Endometrium (tissue), 2 donors: ENCODE results near the gene CD27.
A peak's percentile ranks its signal among the peaks of the same experiment; 100 is the strongest.

ENCODE experiments used
- FAIRE-seq: peaks from 2 replicates; lab custom pipeline; 2012; peaks lifted over from hg19 to GRCh38; lab: Jason Lieb, UNC
- donor health status: control.
- donor health status: control.

The CD27 gene

DNA sequence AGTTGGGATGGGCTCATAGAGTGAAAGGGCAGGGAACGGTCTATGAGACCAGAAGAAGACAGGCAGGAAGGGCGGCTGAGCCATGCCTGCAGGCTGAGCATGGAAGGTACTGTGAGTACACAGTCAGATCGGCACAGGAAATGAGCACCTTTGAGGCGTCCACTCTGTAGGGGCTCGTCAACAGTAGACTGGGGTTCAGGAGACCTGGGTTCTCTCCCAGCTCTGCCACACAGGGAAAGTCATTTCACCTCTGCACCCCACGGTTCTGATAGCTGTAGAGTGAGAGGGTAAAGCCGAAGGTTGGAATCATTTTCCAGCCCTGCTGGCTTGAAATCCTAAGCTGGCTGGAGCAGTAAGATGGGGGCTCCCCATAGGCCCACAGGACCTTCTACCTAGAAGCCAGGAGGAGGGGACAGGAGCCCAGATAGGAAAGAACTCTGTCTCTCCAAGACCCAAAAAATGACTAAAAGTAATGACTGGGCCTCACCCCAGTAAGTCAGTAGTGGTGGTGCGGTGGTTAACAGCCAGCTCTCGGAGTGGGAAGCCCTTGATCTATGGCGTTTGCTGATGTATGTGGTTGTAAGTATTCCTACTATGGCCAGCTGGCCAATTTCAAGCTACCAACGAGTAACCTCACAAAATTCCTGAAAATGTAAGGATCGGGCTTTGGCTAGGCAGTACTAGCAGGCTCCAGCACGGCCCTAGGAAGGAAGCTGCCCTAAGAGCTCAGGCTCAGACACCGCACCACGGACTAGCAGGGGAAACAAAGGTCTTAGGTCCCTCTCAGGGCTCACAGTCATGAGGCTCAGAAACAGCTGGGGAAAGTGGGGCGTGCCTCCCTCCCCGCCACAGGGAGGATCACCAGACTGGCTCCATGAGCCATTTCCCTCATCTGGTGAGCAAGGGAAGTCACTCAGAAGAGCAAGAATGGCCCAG lies 10.3 kb upstream of the CD27 start:
- no peak for FAIRE-seq

DNA sequence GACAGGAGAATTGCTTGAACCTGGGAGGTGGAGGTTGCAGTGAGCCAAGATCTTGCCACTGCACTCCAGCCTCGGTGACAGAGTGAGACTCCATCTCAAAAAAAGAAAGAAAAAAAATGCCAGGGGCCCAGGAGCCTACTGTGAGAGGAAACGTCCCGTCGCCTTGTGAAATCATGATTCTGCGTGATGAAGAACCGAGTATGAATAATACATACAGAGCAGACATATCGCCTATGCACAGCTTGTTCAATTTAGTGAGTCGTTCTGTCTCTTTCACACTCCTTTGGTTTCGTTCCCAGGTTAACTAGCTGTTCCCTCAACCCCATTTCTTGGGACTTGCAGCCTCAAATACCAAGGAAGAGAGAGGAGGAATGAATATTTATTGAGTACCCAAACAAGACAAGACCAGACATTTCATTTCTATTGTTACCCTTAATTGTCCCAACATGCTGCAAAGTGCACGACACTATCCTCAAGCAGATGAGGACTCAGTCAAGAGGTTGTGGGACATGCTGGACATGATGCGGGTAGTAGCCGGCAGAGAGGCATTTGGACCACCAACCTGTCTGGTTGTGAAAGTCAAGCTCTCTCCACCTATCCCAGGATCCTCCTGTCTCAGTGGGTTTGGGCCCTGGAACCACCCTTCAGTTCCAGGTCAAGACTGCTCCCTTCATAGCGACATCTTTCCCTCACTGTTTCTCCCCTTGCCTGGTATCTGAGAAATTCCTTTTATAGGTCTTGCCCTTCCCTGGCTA lies 8.6 kb upstream of the CD27 start:
- no peak for FAIRE-seq

DNA sequence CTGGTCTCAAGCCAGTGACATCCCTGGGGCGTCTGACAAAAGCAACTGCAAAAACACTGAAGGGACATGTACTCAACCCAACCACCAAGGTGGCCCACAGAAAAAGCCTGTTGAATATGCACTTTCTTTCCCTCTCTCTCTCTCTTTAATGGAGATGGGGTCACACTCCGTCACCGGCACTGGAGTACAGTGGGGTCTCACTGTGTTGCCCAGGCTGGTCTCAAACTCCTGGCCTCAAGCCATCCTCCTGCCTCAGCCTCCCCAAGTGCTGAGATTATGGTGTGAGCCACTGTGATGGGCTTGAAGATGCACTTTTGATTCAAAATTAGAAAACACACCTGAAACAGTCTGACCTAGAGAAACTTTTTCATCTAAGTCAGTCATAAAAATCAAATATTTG lies 7.2 kb upstream of the CD27 start:
- no peak for FAIRE-seq

DNA sequence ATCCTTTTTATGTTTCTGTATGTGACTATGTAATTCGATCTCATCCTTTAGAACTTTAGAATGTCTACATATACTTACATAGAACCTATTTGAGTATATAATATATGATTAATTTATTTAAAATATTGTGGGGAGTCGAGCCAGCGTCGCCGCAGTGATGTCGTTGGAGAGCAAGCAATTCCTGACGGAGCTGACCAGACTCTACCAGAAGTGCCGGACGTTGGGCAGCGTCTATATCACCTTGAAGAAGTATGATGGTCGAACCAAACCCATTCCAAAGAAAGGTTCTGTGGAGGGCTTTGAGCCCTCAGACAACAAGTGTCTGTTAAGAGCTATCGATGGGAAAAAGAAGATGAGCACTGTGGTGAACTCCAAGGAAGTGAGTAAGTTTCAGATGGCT lies 6.4 kb upstream of the CD27 start:
- FAIRE-seq, result no peak

DNA sequence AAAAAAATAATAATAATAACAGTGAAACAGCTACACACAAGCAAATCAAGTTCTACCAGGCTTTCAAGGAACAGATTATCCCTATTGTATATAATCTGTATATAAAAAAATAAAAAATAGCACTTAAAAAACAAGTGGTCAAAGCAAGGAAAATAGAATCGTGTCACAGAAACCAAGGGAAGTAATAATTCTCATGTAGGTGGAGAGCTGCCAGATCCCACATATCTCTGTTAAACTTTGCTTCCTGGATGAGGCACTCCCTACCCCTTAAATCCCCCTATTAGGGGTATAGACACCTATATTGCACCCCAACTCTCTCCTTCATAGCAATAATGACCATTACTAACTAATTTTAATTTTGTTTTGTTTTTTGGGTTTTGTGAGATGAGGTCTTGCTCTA lies 4.4 kb upstream of the CD27 start:
- no peak for FAIRE-seq

DNA sequence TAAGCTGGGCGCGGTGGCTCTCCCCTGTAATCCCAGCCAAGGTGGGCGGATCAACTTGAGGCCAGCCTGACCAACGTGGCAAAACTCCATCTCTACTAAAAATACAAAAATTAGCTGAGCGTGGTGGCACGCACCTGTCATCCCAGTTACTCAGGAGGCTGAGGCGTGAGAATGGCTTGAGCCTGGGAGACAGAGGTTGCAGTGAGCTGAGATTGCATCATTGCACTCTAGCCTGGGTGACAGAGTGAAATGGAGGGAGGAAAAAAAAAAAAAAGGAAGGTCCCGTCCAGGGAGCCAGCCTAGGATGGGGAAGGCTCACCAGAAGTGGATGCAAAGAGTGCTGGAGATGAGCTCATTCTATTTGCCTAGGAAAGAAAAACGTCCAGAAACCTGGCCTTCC lies 1.9 kb upstream of the CD27 start:
- FAIRE-seq, result no peak

DNA sequence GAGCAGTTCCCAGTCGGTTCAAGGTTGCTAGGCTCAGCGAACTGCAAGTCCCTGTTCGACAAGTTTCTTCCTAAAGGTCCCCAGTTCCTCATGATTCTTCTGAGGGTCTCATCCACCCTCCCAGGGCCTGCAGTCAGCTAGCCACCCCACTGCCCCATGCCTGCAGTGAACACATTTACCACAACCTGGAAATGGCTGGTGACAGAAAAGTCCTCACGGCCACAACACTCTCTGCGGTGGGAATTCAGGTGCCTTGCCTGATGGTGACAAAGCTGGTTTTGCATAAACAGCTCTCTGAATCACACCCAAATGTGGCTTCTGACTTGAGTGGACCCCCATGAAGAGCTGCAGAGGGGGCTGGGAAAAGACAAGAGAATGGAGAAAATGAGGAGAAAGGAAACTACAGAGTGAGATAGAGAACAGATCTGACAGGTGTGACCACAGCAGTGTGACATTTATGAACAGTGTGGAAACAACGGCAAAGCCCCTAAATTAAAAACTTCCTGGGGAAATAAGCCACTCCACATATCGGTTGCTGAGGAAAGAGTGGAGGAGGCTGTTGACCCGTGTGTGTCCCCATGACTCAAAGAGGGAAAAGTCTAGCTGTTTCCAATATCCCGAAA lies 1.3 kb upstream of the CD27 start:
- no peak for FAIRE-seq

DNA sequence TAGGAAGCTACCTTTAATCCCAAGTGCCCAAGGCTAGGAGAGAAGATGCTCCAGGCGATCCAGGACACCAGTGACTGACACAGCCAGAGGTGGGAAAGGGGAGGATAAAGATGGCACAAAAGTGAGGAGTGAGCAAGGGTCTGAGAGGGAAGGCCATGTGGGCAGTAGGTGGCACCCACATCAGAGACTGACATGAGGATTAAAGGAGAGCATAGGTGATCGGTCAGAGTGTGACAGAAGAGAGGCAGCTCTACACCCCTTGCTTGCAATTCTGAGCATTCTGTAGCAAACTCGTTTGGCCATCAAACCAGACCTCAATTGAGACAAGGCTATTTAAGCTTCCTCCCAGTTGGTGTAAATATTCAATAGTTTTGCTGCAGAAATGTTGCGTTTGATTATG lies 724 bp upstream of the CD27 start:
- FAIRE-seq, result no peak

DNA sequence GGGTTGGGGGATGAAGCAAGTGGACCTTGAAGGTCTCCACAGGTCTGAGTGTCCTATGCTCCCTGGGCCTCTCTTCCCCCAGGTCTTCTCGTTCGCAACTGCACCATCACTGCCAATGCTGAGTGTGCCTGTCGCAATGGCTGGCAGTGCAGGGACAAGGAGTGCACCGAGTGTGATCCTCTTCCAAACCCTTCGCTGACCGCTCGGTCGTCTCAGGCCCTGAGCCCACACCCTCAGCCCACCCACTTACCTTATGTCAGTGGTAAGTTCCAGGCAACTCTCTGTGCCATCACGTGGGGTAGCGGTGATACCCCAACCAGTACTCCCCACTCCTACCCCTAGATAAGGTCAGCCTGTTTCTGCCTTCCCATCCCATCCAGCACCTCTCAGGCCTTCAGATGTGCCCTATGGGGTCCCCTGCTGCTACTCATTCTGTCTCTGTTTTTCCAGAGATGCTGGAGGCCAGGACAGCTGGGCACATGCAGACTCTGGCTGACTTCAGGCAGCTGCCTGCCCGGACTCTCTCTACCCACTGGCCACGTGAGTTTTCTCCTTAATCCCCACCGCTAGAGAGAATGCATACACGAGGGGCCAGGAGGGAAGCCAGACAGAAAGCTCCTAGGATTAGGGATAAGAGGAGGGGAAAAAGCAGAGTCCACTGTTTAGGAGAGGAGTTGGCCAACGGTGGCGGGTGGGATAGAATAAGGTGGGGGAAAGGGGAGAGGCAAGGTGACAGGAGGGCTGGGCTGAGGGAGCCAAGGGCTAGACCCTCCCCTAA lies 5.5 kb downstream of the CD27 start:
- no peak for FAIRE-seq

DNA sequence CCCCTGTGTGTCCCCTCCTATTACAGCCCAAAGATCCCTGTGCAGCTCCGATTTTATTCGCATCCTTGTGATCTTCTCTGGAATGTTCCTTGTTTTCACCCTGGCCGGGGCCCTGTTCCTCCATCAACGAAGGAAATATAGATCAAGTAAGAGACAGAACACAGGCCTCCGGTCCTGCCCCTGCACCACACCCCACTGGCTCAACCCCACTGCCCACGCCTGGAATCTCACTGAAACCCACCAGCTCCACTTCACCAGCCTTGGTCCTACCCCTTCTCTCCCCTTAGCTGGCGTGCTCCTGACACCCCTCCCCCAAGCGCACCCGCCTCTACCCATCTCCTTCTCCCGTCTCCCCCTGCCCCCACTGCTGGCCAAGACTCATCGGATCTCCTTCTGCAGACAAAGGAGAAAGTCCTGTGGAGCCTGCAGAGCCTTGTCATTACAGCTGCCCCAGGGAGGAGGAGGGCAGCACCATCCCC lies 6.2 kb downstream of the CD27 start:
- no peak for FAIRE-seq

DNA sequence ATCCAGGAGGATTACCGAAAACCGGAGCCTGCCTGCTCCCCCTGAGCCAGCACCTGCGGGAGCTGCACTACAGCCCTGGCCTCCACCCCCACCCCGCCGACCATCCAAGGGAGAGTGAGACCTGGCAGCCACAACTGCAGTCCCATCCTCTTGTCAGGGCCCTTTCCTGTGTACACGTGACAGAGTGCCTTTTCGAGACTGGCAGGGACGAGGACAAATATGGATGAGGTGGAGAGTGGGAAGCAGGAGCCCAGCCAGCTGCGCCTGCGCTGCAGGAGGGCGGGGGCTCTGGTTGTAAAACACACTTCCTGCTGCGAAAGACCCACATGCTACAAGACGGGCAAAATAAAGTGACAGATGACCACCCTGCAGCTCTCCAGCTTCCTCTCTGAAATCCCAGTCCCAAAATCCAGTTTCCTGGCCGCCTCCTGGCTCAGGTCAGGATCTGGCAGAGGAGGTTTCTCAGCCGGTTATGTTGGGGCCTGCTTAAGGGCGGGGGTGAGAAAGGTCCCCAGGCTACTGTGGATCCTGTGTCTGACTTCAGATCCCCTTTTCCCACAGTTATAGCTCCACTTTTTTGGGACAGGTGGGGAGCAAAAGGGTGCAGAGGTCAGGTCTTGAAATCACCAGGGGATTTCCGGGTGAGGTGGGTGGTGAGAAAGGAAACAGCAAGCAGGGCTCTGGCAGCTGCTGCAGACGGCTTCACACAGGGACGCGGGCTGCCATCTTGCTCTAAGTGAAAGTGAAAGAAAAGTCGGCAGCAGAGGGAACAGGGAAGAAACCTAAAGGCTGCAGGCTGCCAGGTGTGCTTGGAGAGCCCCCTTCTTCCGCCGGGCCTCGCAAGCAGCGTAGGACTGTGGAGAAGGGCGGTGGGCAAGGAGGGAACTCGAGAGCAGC lies 6.8 kb downstream of the CD27 start, which contains the start of gene TAPBPL:
Gene TAPBPL (plus strand): TSS at position 695 of the 897 bp plus-strand sequence. CDS start 207 bp downstream, outside the sequence.
- peak; percentile 26 for FAIRE-seq

DNA sequence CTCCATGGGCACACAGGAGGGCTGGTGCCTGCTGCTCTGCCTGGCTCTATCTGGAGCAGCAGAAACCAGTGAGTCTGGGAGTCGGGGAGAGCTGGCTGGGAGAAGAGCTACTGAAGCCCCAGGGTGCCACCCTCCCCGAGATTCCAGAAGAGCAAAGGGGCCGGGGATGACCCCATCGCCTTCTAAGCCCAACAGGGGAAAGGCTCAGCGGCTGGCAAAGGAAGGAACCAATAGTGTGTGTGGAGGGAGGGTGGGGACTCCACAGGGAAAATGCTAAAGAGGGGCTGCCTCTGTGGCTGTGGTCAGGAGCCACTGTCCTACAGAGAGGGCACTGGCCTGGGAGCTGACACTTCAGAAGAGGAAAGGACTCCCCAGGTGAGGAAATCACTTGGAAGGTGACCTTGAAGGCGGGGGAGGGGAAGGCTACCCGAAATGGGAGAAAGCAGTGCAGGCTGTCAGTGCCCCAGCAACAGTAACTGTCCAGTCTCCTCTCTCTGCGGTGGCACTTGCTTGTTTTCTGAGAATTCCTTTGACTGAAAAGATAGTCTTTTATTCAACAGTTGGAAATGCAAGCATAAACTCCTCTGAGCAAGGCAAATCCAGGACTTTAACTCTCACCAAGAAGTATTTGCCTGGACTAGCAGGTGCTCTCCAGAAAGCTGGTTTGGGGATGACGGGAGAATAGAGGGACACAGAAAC lies 7.6 kb downstream of the CD27 start:
- no peak for FAIRE-seq

DNA sequence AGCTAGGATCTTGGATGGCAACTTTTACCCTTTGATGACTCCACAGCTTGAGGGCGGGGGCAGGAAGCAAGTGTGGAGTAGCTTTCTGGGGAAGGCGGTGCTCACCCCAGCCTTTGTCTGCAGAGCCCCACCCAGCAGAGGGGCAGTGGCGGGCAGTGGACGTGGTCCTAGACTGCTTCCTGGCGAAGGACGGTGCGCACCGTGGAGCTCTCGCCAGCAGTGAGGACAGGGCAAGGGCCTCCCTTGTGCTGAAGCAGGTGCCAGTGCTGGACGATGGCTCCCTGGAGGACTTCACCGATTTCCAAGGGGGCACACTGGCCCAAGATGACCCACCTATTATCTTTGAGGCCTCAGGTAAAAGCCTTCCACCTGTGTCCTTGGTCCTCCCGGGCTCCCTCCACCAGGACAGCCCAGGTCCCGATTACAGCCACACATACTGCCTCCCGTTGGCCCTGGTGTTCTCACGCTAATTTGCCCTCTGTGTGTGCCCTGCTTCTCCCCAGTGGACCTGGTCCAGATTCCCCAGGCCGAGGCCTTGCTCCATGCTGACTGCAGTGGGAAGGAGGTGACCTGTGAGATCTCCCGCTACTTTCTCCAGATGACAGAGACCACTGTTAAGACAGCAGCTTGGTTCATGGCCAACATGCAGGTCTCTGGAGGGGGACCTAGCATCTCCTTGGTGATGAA lies 8.3 kb downstream of the CD27 start:
- FAIRE-seq, result no peak

DNA sequence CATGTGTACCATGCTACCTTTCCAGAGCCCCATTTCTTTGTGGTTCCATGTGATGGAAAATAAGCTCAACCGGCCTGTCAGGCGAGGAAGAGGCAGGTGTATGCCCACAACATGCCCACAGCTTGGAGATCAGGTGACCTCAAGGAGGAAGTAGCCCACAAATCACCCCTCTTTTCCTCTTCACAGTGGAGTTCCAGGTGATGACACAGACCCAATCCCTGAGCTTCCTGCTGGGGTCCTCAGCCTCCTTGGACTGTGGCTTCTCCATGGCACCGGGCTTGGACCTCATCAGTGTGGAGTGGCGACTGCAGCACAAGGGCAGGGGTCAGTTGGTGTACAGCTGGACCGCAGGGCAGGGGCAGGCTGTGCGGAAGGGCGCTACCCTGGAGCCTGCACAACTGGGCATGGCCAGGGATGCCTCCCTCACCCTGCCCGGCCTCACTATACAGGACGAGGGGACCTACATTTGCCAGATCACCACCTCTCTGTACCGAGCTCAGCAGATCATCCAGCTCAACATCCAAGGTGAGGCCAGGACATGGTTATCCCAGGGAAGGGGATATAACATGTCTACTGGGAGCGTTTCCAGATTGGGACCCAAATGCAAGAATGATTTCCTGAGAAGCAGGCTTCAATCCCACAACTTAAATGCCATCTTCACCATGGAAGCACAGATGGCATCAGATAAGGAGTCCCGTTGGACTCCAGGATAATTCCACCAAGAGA lies 12.6 kb downstream of the CD27 start:
- FAIRE-seq, result no peak

DNA sequence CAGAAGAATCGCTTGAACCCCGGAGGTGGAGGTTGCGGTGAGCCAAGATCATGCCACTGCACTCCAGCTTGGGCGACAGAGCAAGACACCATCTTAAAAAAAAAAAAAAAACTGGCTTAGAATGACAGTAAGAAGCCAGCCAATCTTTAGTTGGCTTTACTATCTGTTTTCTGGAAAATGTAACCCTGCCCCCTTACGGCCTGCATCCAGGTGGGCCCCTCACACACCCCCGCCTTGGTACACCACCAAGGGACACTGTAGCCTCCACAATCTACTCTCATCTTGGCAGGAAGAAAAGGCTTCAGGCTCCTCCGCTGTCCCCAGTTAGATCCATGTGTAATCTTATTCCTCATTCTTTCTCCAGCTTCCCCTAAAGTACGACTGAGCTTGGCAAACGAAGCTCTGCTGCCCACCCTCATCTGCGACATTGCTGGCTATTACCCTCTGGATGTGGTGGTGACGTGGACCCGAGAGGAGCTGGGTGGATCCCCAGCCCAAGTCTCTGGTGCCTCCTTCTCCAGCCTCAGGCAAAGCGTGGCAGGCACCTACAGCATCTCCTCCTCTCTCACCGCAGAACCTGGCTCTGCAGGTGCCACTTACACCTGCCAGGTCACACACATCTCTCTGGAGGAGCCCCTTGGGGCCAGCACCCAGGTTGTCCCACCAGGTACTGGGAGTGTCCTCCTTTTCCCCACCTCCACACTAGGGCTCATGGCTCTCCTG lies 13.7 kb downstream of the CD27 start:
- FAIRE-seq, result no peak

DNA sequence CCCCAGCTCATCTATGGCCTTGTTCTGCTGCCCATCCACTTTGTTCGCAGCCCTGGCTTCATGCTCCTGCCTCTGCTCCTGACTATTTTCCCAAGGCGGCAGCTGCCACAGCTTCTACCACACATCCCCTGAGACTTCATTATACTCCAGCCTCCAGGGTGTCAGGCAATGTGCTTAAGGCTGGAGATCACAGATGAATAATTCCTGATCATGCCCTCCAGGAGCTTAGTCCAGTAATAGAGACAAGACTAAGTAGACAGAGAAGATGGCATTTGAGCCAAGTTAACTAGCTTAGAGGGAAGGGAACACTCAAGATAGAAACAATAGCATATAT lies 14.2 kb downstream of the CD27 start:
- FAIRE-seq, result no peak

DNA sequence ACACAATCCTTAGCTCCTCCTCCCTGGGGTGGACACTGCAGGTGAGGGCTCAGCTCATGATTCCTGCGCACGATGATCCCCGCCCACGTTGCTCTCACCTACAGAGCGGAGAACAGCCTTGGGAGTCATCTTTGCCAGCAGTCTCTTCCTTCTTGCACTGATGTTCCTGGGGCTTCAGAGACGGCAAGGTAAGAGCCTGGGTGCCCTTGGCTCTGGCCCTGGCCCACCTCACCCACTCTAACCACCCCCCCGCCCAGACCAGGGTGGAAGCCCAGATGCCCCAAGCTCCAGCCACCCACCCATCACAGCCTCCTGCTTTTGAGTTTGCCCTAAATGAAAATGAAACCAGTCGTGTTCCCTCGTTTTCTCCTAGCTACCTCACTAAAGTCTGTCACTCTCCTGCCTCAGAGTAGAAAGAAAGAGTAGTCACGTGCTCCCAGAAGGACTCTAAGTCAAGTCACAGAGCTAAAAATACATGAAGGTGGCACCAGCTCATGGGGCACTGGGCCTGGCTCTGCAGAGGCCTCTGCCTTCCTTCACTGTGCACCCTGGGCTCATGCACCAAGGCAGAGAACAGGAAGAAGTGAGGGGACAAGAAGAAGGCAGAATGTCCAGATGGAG lies 16.1 kb downstream of the CD27 start:
- FAIRE-seq, result no peak
